PC-9 (cell line): ENCODE measurements around the gene MRM3. TPM values are rescaled to one million over a fixed set of nuclear protein-coding genes. Genes with fewer than 3 reads are reported as not detected.

ENCODE experiments used
- BruUV-seq: library from RNA; stranded (reverse); fragments of 400-500 nt; replicated peaks from 2 replicates; lab custom pipeline; 2021; lab: Mats Ljungman, UMichigan
- CTCF ChIA-PET: fragments of 300-600 bp; sonication (Branson Sonifier 250); formaldehyde crosslinking; loops from one replicate; lab custom pipeline; 2022; ENCODE audit warnings: antibody characterized with exemption; lab: Charles Lee
- POLR2A ChIA-PET: fragments of 300-600 bp; sonication (Branson Sonifier 250); formaldehyde crosslinking; loops from one replicate; lab custom pipeline; 2022; ENCODE audit warnings: antibody characterized with exemption; ENCODE audit not compliant: unreplicated experiment; lab: Charles Lee
- DNase-seq, 2 experiments: peaks; one replicate each; pipeline versions ENCODE4 v3.0.0 to v3.0.0-alpha.2; 2015 to 2022; ENCODE audit warnings: mixed read lengths in 1 of 2
- H2AFZ ChIP-seq: fragments of 200-600 bp; sonication (generic); 2 replicates; pipeline ENCODE4 v1.8.1; 2017; ENCODE audit warnings: antibody characterized with exemption
- H3F3A ChIP-seq: fragments of 200-600 bp; sonication (generic); 2 replicates; pipeline ENCODE4 v1.8.1; 2017; ENCODE audit warnings: antibody characterized with exemption, mild to moderate bottlenecking, low read depth; ENCODE audit not compliant: insufficient read depth
- H3K27ac ChIP-seq: fragments of 200-600 bp; sonication (generic); 2 replicates; pipeline ENCODE4 v1.6.1; 2016; ENCODE audit warnings: mixed run types
- H3K27me3 ChIP-seq: fragments of 200-600 bp; sonication (generic); 2 replicates; pipeline ENCODE4 v1.6.1; 2016; ENCODE audit warnings: low read depth, mixed run types; ENCODE audit not compliant: insufficient read depth
- H3K36me3 ChIP-seq: fragments of 200-600 bp; sonication (generic); 2 replicates; pipeline ENCODE4 v1.6.1; 2016; ENCODE audit warnings: low read depth, mixed run types
- H3K4me1 ChIP-seq: fragments of 200-600 bp; sonication (generic); replicated peaks from 2 replicates; pipeline ENCODE4 v1.6.1; 2016; ENCODE audit warnings: mixed run types; ENCODE audit not compliant: insufficient read depth
- H3K4me2 ChIP-seq: fragments of 200-600 bp; sonication (generic); 2 replicates; pipeline ENCODE4 v1.6.1; 2017; ENCODE audit warnings: mixed run types
- H3K4me3 ChIP-seq: fragments of 200-600 bp; sonication (generic); 2 replicates; pipeline ENCODE4 v1.6.1; 2016; ENCODE audit warnings: mixed run types
- H3K79me2 ChIP-seq: fragments of 200-600 bp; sonication (generic); 2 replicates; pipeline ENCODE4 v1.6.1; 2017; ENCODE audit warnings: low read depth, mixed run types
- H3K9me2 ChIP-seq: fragments of 200-600 bp; sonication (generic); 2 replicates; pipeline ENCODE4 v1.8.1; 2017; ENCODE audit warnings: mild to moderate bottlenecking; ENCODE audit not compliant: insufficient read depth
- H3K9me3 ChIP-seq: fragments of 200-600 bp; sonication (generic); 2 replicates; pipeline ENCODE4 v1.8.1; 2016; ENCODE audit warnings: low read depth; ENCODE audit not compliant: insufficient read depth
- H4K20me1 ChIP-seq: fragments of 200-600 bp; sonication (generic); 2 replicates; pipeline ENCODE4 v1.8.1; 2017; ENCODE audit not compliant: insufficient read depth
- CTCF ChIP-seq: fragments of 200-600 bp; sonication (generic); conservative IDR thresholded peaks from 2 replicates; pipeline ENCODE4 v1.6.1; 2017; ENCODE audit warnings: mixed run types, antibody characterized with exemption, mild to moderate bottlenecking, moderate library complexity
- EZH2 ChIP-seq: fragments of 200-600 bp; sonication (generic); IDR thresholded peaks from 2 replicates; pipeline ENCODE4 v1.8.0; 2017; ENCODE audit warnings: antibody characterized with exemption, low read depth
- intact Hi-C: fragments of 100-400 bp; cut with micrococcal nuclease; formaldehyde crosslinking; loops from one replicate; pipeline ENCODE4 v1.10.0; 2022; ENCODE audit not compliant: unreplicated experiment
- total RNA-seq: library from RNA; stranded (reverse); gene quantifications from 2 replicates; pipeline ENCODE4 v1.2.3, GENCODE V29; 2021

MRM3 gene
- total RNA-seq, 1 experiment from 2014 or later, result 23.2 TPM

GRCh38 chr17:841313-841712 lies 59.2 kb downstream of the MRM3 start:
- Histone ChIP-seq H3F3A (no peaks in the 10 kb centered on the region), H3K4me1 (no peaks in the 10 kb centered on the region), H3K4me3 (no peak overlapping the region), H3K9me3 (no peaks in the 10 kb centered on the region), H3K27me3 (no peaks in the 10 kb centered on the region), H3K27ac (no peak overlapping the region), H3K36me3 (no peaks in the 10 kb centered on the region), H3K4me2 (no peak overlapping the region), H3K79me2 (no peaks in the 10 kb centered on the region), H3K9me2 (no peaks in the 10 kb centered on the region), H2AFZ (no peak overlapping the region), H4K20me1 (peaks cover 23% of the 10 kb centered on the region; the same call in 1 of the 2 replicates)
- BruUV-seq, result no TSS peak
- TF ChIP-seq CTCF, result no peak
- TF ChIP-seq EZH2, result no peak
- no peak for DNase-seq
- intact Hi-C loops, result no loop called here
- CTCF ChIA-PET, result no interaction called here
- POLR2A ChIA-PET, result no interaction called here

Other genes with a start within 250 kb of the MRM3 start
- 71.5 and 77.6 TPM in 2 replicates for gene VPS53, start 67.5 kb upstream of the MRM3 start, total RNA-seq
- gene TLCD3A, start 49.8 kb upstream of the MRM3 start, total RNA-seq, result 13.4 and 29.4 TPM in 2 replicates
- gene GEMIN4, start 30.1 kb upstream of the MRM3 start, total RNA-seq, result 41.4 and 47.4 TPM in 2 replicates
- 110 and 123 TPM in 2 replicates for gene GLOD4, start 73 bp upstream of the MRM3 start, total RNA-seq
- gene NXN, start 197.4 kb downstream of the MRM3 start, total RNA-seq, result 59.8 and 60.1 TPM in 2 replicates
- 11.5 and 11.6 TPM in 2 replicates for gene TIMM22, start 214.8 kb downstream of the MRM3 start, total RNA-seq